Measurements from ENCODE around the gene GSE1. TPM values are rescaled to one million over a fixed set of nuclear protein-coding genes. Genes with fewer than 3 reads are reported as not detected.

Gene GSE1
- total and polyA plus RNA-seq, 2 experiments from 2014 or later = 27.9 to 43.5 TPM

DNA sequence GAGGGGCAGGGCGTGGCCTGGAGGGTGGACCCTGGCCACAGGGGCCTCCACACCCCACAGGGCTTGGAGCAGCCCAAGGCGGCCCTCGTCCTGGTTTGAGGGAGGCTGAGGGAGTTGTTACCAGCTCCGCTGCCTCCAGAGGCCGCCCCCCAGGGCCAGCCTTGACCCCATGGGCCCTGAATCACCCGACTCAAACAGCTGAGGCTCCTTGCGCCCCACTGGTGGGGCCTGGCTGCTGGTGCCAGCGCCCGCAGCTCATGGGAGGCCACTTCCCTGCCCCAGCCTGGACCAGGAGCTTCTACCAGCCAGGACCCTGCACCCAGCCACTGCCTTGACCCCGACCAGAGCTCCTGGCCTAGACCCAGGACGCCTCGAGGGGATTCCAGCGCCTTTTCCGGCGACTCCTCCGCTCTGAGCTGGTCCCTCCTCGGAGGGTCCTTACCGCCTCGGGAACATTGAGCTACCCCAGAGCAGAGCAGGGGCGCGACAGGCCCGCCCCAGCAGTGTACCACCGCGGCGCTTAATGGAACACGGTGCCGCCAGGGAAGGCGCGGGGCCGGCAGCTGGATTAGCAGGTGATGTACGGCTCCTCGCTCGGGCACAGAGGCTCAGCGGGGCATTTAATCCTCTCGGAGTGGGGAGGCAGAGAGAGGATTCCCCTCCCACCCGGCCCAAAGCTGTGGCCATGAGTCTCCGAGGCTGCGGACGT is 37.2 kb downstream of the GSE1 start:
- TF ChIP-seq EZH2phosphoT487 (IDR thresholded peaks at IDR 0.05; ENCODE audit: low read depth, severe bottlenecking, unreplicated experiment) (no peak), EZH2 (IDR thresholded peaks at IDR 0.05; ENCODE audit: borderline replicate concordance) (no peak)
- TF ChIP-seq, protein P1, sequence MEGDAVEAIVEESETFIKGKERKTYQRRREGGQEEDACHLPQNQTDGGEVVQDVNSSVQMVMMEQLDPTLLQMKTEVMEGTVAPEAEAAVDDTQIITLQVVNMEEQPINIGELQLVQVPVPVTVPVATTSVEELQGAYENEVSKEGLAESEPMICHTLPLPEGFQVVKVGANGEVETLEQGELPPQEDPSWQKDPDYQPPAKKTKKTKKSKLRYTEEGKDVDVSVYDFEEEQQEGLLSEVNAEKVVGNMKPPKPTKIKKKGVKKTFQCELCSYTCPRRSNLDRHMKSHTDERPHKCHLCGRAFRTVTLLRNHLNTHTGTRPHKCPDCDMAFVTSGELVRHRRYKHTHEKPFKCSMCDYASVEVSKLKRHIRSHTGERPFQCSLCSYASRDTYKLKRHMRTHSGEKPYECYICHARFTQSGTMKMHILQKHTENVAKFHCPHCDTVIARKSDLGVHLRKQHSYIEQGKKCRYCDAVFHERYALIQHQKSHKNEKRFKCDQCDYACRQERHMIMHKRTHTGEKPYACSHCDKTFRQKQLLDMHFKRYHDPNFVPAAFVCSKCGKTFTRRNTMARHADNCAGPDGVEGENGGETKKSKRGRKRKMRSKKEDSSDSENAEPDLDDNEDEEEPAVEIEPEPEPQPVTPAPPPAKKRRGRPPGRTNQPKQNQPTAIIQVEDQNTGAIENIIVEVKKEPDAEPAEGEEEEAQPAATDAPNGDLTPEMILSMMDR (IDR thresholded peaks at IDR 0.05; ENCODE audit: poor library complexity) = no peak
- no peak overlapping the region for H3K27ac ChIP-seq
- no peaks in the 10 kb centered on the region for H3K9me3 ChIP-seq (ENCODE audit: low read depth)
- no peaks in the 10 kb centered on the region for H3K36me3 ChIP-seq (replicated peaks; ENCODE audit: insufficient read depth, low read depth)
- peaks cover 32% of the 10 kb centered on the region for H3K79me2 ChIP-seq
- WGBS (ENCODE audit: low lambda C conversion rate, missing lambda C conversion rate) = 97% methylated on average over 33 of the region's 39 CpGs
- H4K20me1 ChIP-seq (ENCODE audit: insufficient read depth, poor library complexity, severe bottlenecking) = peaks cover 79% of the 10 kb centered on the region
- H2AFZ ChIP-seq = no peak overlapping the region
- no peak overlapping the region for H3K4me2 ChIP-seq
- H3K4me1 ChIP-seq (ENCODE audit: insufficient read depth) = peaks cover 19% of the 10 kb centered on the region
- H3K4me3 ChIP-seq = no peak overlapping the region
- H3K27me3 ChIP-seq = no peaks in the 10 kb centered on the region
- no peaks in the 10 kb centered on the region for H3K9me2 ChIP-seq (replicated peaks; ENCODE audit: insufficient read depth)
- DNase-seq (ENCODE audit: low spot score) = no peak

DNA sequence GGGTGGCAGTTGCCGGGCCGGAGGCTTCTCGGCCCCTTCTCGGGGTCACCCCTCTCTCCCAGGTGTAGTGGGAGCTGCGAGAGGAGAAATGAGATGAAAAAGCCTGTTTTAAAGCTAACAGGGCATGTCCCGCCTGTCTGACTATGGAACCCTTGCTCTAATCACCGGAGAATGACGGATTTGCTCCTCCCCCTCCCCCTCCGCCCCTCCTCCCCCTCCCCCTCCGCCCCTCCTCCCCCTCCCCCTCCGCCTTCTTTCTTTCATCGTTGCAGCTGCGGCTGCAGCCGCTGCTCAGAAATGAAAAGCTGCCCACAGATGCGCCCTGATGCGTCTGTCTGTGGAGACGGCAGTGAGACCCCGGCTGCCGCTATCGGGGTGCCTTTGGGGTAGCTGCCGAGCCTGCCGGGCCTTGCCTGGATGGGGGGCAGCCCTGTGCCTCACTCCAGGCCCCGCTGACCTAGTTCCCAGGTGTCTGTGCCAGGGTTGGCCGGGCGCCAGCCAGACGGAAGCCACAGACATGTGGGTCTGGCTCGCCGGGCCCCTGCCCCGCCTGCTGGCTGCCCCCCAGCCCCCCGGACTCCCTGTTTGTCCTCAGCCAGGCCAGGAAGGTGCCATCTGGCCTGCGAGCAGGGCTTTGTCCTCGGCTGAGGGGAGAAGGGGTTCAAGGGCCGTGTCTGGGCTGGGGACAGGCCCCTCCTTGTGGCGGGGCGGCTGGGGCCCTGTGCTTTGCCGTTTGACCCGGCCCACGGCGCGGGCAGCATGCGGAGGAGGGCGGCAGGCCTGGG is 37.9 kb downstream of the GSE1 start:
- Histone ChIP-seq H3K36me3 (replicated peaks; ENCODE audit: insufficient read depth, low read depth) (no peaks in the 10 kb centered on the region), H2AFZ (no peak overlapping the region), H4K20me1 (ENCODE audit: insufficient read depth, poor library complexity, severe bottlenecking) (peaks cover 77% of the 10 kb centered on the region), H3K4me1 (ENCODE audit: insufficient read depth) (peaks cover 17% of the 10 kb centered on the region), H3K4me2 (no peak overlapping the region), H3K9me2 (replicated peaks; ENCODE audit: insufficient read depth) (no peaks in the 10 kb centered on the region), H3K79me2 (peaks cover 27% of the 10 kb centered on the region), H3K9me3 (ENCODE audit: low read depth) (no peaks in the 10 kb centered on the region), H3K27ac (peak overlapping the region; percentile 23), H3K27me3 (no peaks in the 10 kb centered on the region), H3K4me3 (no peak overlapping the region)
- DNase-seq (ENCODE audit: low spot score) = no peak
- no peak for TF ChIP-seq EZH2 (IDR thresholded peaks at IDR 0.05; ENCODE audit: borderline replicate concordance)
- TF ChIP-seq, protein P1 (IDR thresholded peaks at IDR 0.05; ENCODE audit: poor library complexity) = no peak
- TF ChIP-seq EZH2phosphoT487 (IDR thresholded peaks at IDR 0.05; ENCODE audit: low read depth, severe bottlenecking, unreplicated experiment) = no peak
- 71% methylated on average over 33 of the region's 42 CpGs for WGBS (ENCODE audit: low lambda C conversion rate, missing lambda C conversion rate)

DNA sequence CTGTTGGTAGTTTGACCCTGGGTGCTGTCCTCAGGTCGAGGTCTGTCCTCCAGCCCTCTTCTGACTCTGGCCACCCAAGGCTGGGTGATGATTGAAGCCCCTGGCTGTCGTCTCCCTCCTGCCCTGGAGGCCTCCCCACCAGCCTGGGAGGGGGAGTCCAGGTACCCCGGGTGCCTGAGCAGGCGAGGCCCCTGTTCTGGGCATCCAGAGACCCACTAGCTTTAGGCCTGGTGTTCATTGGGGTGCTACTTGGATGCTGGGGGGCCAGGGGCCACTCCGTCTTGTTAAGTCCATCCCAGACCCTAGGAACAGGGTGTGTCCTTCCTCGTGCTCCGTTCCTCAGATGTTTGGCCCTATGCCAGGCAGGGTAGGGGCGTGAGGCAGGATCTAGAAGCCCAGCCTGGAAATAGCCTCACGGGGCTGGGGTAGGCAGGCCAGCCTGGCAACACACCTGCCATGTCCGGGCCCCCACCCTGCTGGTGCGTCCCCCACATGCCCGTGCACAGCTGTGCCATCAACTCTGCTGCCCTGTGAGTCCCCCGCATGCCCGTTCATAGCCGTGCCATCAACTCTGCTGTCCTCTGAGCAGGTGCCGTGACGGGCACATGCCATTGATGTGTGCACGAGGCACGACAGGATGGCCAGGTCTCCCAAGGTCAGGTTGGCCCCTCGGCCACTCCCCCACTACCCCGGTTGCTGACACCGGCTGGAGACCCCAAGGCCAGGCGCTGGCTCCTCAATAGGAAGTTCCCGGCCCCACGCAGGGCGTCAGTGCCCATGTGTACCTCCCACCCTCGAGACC is 38.7 kb downstream of the GSE1 start:
- Histone ChIP-seq H3K9me3 (ENCODE audit: low read depth) (no peaks in the 10 kb centered on the region), H3K4me2 (no peak overlapping the region), H4K20me1 (ENCODE audit: insufficient read depth, poor library complexity, severe bottlenecking) (peaks cover 73% of the 10 kb centered on the region), H3K4me3 (no peak overlapping the region), H3K4me1 (ENCODE audit: insufficient read depth) (peaks cover 17% of the 10 kb centered on the region), H2AFZ (no peak overlapping the region), H3K27ac (peak overlapping the region; percentile 23), H3K36me3 (replicated peaks; ENCODE audit: insufficient read depth, low read depth) (no peaks in the 10 kb centered on the region), H3K79me2 (peaks cover 19% of the 10 kb centered on the region), H3K9me2 (replicated peaks; ENCODE audit: insufficient read depth) (no peaks in the 10 kb centered on the region), H3K27me3 (no peaks in the 10 kb centered on the region)
- WGBS (ENCODE audit: low lambda C conversion rate, missing lambda C conversion rate) = 79% methylated on average over 27 of the region's 27 CpGs
- DNase-seq (ENCODE audit: low spot score) = peak; percentile 46
- TF ChIP-seq EZH2phosphoT487 (IDR thresholded peaks at IDR 0.05; ENCODE audit: low read depth, severe bottlenecking, unreplicated experiment) = no peak
- TF ChIP-seq EZH2 (IDR thresholded peaks at IDR 0.05; ENCODE audit: borderline replicate concordance) = no peak
- TF ChIP-seq, protein P1 (IDR thresholded peaks at IDR 0.05; ENCODE audit: poor library complexity) = no peak
